ENCODE measurements around the gene GSAP.
A peak's percentile ranks its signal among the peaks of the same experiment; 100 is the strongest.

Gene GSAP

DNA sequence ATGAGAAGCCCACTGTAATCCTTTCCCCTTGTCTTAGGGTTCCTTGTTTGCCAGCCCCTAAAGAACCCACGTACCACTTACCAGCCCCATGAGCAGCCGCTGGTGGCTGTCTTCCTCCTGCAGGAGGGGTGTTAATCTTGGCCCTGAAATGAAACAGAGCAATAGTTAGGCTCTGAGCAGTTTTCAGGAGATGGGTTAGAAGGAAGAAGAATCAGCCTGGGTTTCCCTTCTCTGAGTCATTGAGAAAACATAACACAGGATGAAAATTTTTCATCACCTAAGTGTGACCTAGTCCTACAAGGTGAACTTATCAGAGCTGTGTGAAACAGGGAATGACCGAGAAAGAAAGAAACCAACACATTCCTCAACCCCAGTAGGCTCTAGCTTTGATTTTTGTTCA is 90.0 kb downstream of the GSAP start:
- DNase-seq: no peak

GRCh38 chr7:77321300-77321699 is 94.8 kb downstream of the GSAP start:
- DNase-seq: no peak

DNA sequence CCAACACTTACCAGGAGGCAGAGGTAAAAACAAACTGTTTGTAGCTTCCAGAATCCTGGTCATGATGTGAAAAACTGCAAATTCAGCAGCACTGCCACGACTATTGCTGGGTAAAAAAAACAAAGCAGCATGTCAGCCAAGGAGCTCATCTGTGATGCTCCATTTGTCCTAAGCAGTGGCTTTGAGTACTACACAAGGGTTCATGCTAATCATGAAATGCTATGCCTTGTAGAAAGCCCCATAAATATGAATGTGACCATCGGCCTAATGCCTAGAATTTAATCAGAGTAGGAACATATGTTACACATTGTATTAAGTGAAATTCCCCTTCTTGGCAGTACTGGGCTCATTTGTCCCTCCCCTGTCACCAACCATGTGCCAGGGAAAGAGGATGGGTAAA is 95.4 kb downstream of the GSAP start:
- DNase-seq: no peak

DNA sequence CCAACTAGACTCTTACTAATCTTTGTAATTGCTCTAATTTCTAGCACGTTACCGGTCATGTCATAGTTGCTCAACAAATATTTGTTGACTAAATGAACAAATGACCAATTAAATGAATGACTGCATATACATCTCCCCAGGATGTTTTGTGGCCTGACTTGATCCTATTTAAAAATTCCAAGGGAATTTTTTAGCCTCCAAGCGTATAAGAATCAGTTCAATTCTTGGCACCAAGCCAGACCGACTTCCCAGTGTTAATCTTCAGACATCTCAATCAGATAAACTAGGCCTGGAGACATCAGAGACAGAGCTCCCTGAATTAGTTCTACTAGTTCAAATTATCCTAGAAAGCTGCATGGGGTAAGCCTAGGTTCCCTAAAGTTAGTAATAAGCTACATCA is 96.0 kb downstream of the GSAP start:
- DNase-seq: no peak

DNA sequence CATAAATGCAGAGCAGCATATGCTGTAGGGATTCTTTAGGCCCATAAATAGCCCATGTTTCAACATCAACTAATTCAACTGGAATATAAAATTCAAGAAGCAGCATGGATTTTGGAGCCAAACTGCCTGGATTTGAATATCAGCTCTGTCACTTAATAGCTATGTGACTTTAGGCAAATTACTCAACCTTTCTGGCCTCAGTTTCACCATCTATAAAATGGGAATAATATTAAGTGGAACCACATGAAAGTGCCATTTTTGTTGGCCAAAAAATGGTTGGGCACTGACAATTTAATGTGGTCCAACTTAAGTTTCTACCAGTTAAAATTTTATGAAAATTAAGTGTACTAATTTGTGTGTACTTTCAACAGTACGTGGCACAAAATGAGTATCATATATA is 98.1 kb downstream of the GSAP start:
- DNase-seq: no peak

GRCh38 chr7:77316219-77316978 is 99.8 kb downstream of the GSAP start:
- DNase-seq: no peak

GRCh38 chr7:77315182-77315591 is 101.0 kb downstream of the GSAP start:
- peak; percentile 63 for DNase-seq

GRCh38 chr7:77313876-77314480 is 102.2 kb downstream of the GSAP start:
- no peak for DNase-seq

DNA sequence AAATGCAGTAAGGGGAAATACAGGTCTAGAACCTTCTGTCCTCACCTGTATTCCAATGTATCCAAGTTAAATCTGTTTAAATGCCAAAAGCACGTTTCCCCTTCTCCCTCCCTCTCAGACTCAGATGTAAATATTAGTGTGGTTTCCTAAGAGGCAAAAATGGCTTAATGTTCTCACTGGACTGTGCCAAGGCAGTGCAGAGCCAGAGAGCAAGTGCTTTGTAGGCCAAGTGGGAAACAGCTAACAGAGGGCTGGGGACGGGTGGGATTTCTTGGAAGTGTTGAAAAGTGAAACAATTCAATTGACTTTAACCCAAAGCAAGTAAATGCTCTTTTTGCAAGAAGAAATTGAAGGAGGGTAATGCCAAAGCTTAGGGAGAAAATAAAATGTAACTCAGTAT is 103.1 kb downstream of the GSAP start:
- no peak for DNase-seq

DNA sequence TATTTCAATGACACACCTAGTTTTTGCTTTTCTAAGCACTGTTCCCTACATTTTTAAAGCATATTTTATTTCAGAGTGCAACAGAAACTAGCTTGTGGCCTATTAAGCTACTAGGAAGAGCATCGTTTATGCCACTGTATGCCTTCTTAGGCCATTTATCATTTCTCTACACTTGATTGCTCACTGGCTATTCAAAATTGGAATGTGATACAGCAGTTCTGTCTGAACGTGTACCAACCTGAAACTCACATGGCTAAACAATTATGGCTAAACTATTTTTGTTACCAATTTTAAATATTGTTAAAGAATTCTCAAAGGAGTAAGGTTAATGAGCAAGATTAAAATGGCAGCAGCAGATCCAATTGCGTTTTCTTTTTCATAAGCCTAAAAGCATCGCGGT is 105.2 kb downstream of the GSAP start:
- DNase-seq: no peak

DNA sequence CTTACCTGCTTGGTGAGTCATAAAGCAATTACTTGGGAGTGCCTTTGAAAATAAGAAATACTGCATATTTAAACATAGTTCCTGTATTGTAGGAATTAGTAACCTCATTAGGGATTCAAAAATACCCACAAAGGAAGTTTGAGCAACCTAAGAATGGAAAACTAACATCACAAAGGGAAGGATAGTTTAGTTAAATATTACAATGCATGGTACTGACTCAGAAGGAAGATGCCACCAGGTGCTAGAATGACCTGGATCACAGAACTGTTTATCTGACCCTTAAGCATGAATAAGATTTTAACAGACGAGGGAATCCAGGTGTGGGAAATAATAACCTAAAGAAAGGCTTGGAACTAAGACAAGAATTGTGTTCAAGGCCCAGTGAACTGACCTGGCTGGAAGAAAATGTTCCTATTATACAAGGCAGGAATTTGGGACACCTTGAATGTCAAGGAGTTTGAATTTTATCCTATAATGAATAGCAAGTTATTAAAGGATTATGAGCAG is 106.4 kb downstream of the GSAP start:
- no peak for DNase-seq

- no peak for DNase-seq
Measured at GRCh38 chr7:77308792-77309191, 107.4 kb downstream of the GSAP start.

DNA sequence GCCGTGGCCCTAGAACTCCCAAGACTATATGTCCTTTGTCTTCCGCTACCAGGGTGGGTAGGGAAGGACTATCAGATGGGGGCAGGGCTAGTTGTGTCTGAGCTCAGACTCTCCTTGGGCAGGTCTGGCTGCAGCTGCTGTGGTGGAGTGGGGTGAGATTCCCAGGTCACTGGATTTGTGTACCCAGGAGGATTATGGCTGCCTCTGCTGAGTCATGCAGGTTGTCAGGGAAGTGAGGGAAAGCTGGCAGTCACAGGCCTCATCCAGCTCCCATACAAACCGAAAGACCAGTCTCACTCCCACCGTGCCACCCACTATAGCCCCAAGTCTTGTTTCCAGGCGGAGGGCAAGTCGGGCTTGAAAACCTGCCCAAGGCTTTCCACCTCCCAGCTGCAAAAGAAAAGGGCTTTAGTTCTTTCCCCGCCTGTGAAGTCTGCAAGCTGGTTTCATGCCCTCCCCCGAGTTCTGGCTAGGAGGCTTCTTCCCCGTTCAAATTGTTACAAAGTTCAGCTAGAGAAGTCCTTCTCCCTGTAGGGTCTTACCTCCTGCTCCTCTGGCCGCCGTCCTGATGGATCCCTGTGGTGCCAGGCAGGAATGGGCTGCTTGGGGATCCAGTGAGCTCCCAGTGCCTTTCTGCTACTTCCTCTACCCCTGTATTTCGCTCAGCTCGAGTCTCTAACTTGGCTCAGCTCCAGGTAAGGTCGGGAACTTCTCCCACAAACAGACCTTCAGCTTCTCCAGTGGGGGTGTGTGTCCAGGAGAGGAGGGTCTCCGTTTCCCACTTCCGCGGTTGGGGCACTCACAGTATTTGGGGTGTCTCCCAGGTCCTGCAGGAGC is 109.7 kb downstream of the GSAP start:
- no peak for DNase-seq

DNA sequence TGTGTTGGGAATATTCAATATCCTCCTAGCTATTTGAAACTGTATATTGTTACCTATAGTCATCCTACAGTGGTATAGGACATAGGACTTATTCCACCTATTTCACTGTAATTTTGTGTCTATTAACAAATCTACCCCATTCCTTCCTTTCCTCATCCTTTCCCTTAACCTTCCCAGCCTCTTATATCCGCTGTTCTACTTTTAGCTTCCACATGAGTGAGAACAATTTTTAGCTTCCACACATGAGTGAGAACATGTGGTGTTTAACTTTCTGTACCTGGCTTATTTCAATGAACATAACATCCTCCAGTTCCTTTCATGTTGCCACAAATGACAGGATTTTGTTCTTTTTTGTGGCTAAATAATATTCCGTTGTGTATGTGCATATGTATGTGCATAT is 120.6 kb downstream of the GSAP start:
- no peak for DNase-seq

DNA sequence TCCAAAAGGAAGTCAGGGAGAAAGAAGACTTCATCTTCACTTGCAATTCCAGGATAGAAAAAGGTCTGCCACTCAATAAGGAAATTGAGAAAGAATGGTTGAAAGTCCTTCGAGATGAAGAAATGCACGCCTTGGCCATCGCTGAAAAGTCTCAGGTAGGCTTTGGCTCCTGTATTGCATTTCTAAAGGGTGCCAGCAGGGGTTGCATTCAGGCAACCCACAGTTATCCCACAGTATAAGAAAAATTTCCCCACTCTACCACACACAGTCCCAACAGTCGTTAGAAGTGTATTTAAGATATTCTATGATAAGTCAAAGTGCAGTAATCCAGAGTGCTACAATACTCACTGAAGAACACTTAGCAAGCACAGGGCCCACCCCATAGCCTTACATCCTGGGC is 123.1 kb downstream of the GSAP start:
- DNase-seq: no peak

- DNase-seq: no peak
Measured at GRCh38 chr7:77290425-77290824, 125.7 kb downstream of the GSAP start.

DNA sequence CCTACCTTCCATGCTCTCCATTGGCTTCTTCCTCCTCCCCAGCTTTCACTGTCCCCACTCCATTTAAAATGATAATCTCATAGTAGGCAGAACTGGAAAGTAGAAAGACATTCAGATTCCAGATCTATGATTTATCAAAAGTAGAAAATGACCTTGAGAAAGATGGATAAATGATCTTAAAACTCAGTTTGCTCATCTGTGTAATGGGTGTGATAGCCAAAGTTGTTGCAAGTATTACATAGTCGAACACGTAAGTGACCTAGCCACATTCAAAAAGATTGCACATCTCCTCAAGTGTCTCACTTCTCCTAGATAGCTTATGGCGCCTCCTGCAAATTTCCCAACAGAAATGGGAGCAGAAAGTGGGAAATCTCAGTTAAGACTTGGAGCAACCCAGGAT is 126.8 kb downstream of the GSAP start:
- DNase-seq: no peak

DNA sequence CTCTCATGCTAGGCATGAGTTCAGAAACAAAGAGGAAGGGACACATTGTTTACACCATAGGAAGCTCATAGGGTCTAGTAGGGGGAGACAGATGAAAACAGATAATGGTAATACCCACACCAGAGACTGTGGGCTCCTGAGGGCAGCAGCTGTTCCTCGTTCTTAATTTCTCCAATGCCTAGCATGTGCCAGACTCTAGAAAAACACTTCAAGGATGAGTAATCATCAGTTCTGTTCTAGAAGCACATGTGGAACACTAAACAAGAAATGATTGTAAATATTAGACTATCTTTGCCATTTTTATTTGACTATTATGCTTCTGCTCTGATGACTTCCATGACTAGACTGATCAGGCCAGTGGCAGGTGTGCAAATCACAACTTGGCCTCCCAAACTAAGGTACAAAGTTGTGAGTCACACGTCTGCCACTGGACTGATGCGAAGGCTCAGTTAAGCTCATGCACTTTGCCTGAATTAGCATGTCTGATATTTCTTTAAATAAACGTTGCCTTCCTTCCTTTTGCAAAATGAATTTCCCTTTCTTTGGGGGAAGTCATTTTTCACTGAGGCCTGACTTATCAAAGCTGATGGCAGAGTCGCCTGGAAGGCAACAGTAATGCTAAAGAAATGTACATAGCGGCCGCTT is 127.4 kb downstream of the GSAP start:
- no peak for DNase-seq

- DNase-seq: no peak
Measured at GRCh38 chr7:77284616-77285015, 131.5 kb downstream of the GSAP start.

GRCh38 chr7:77284005-77284404 is 132.1 kb downstream of the GSAP start:
- no peak for DNase-seq

- no peak for DNase-seq
Measured at GRCh38 chr7:77282897-77283296, 133.3 kb downstream of the GSAP start.

GRCh38 chr7:77281780-77282478 is 134.2 kb downstream of the GSAP start:
- DNase-seq: peak; percentile 12

- no peak for DNase-seq
Measured at GRCh38 chr7:77276120-77276519, 140.0 kb downstream of the GSAP start.
